ENCODE measurements around the gene CLDN17. TPM values are rescaled to one million over a fixed set of nuclear protein-coding genes. Genes with fewer than 3 reads are reported as not detected.

CLDN17 gene
- total and polyA plus RNA-seq, 2 donors (not counting 1 experiment from before 2014, with no cell fraction given), result not detected

- TF ChIP-seq EZH2 (IDR thresholded peaks at IDR 0.05; ENCODE audit: low read length, missing control alignments) (no peak), CTCF (conservative IDR thresholded peaks at IDR 0.05 in 1 of 2, IDR thresholded peaks at IDR 0.05 in 1 of 2; ENCODE audit: low read depth in 1 of 2, low read length in 2 of 2) (no peak)
- H3K4me1 ChIP-seq (ENCODE audit: control insufficient read depth, extremely low read depth, insufficient read depth, low read length), result no peaks in the 10 kb centered on the region
- no peaks in the 10 kb centered on the region for H3K79me2 ChIP-seq (ENCODE audit: control insufficient read depth, insufficient read depth, low read length)
- H3K4me3 ChIP-seq (replicated peaks in 1 of 4; ENCODE audit: control extremely low read depth in 1 of 4, insufficient read depth in 1 of 4, low read depth in 3 of 4, low read length in 4 of 4), result no peak overlapping the region
- no peak overlapping the region for H3K9ac ChIP-seq (ENCODE audit: insufficient read depth, low read length)
- no peaks in the 10 kb centered on the region for H3K9me3 ChIP-seq (ENCODE audit: control insufficient read depth, insufficient read depth, low read depth, low read length)
- no peaks in the 10 kb centered on the region for H4K20me1 ChIP-seq (ENCODE audit: control insufficient read depth, extremely low read depth, insufficient read depth, low read length)
- no peak overlapping the region for H3K4me2 ChIP-seq (ENCODE audit: extremely low read depth, insufficient read depth, low read length)
- H3K27ac ChIP-seq (ENCODE audit: insufficient read depth, low read length), result no peak overlapping the region
- H3K27me3 ChIP-seq (ENCODE audit: control insufficient read depth, insufficient read depth, low read length), result no peaks in the 10 kb centered on the region
- no peaks in the 10 kb centered on the region for H3K36me3 ChIP-seq (ENCODE audit: control insufficient read depth, insufficient read depth, low read length)
- H2AFZ ChIP-seq (ENCODE audit: low read length), result no peak overlapping the region
- DNase-seq (ENCODE audit: low read depth in 2 of 2), result no peak
Measured at GRCh38 chr21:30168086-30168485, 1.5 kb upstream of the CLDN17 start.

- Histone ChIP-seq H3K9me3 (ENCODE audit: control insufficient read depth, insufficient read depth, low read depth, low read length) (no peaks in the 10 kb centered on the region), H3K79me2 (ENCODE audit: control insufficient read depth, insufficient read depth, low read length) (no peaks in the 10 kb centered on the region), H4K20me1 (ENCODE audit: control insufficient read depth, extremely low read depth, insufficient read depth, low read length) (no peaks in the 10 kb centered on the region), H3K4me1 (ENCODE audit: control insufficient read depth, extremely low read depth, insufficient read depth, low read length) (no peaks in the 10 kb centered on the region), H3K27ac (ENCODE audit: insufficient read depth, low read length) (no peak overlapping the region), H3K36me3 (ENCODE audit: control insufficient read depth, insufficient read depth, low read length) (no peaks in the 10 kb centered on the region), H2AFZ (ENCODE audit: low read length) (no peak overlapping the region), H3K9ac (ENCODE audit: insufficient read depth, low read length) (no peak overlapping the region), H3K4me3 (replicated peaks in 1 of 4; ENCODE audit: control extremely low read depth in 1 of 4, insufficient read depth in 1 of 4, low read depth in 3 of 4, low read length in 4 of 4) (no peak overlapping the region), H3K4me2 (ENCODE audit: extremely low read depth, insufficient read depth, low read length) (no peak overlapping the region), H3K27me3 (ENCODE audit: control insufficient read depth, insufficient read depth, low read length) (no peaks in the 10 kb centered on the region)
- no peak for DNase-seq (ENCODE audit: low read depth in 2 of 2)
- no peak for TF ChIP-seq EZH2 (IDR thresholded peaks at IDR 0.05; ENCODE audit: low read length, missing control alignments)
- no peak for TF ChIP-seq CTCF (conservative IDR thresholded peaks at IDR 0.05 in 1 of 2, IDR thresholded peaks at IDR 0.05 in 1 of 2; ENCODE audit: low read depth in 1 of 2, low read length in 2 of 2)
Measured at GRCh38 chr21:30166171-30166570, 434 bp downstream of the CLDN17 start.

- H3K9me3 ChIP-seq (ENCODE audit: control insufficient read depth, insufficient read depth, low read depth, low read length), result no peaks in the 10 kb centered on the region
- no peak overlapping the region for H3K27ac ChIP-seq (ENCODE audit: insufficient read depth, low read length)
- H3K79me2 ChIP-seq (ENCODE audit: control insufficient read depth, insufficient read depth, low read length), result no peaks in the 10 kb centered on the region
- no peaks in the 10 kb centered on the region for H3K36me3 ChIP-seq (ENCODE audit: control insufficient read depth, insufficient read depth, low read length)
- DNase-seq (ENCODE audit: low read depth in 2 of 2), result no peak
- no peak overlapping the region for H3K9ac ChIP-seq (ENCODE audit: insufficient read depth, low read length)
- H4K20me1 ChIP-seq (ENCODE audit: control insufficient read depth, extremely low read depth, insufficient read depth, low read length), result no peaks in the 10 kb centered on the region
- H3K4me1 ChIP-seq (ENCODE audit: control insufficient read depth, extremely low read depth, insufficient read depth, low read length), result no peaks in the 10 kb centered on the region
- H3K4me2 ChIP-seq (ENCODE audit: extremely low read depth, insufficient read depth, low read length), result no peak overlapping the region
- H2AFZ ChIP-seq (ENCODE audit: low read length), result no peak overlapping the region
- TF ChIP-seq CTCF (conservative IDR thresholded peaks at IDR 0.05 in 1 of 2, IDR thresholded peaks at IDR 0.05 in 1 of 2; ENCODE audit: low read depth in 1 of 2, low read length in 2 of 2), result no peak
- no peak for TF ChIP-seq EZH2 (IDR thresholded peaks at IDR 0.05; ENCODE audit: low read length, missing control alignments)
- H3K4me3 ChIP-seq (replicated peaks in 1 of 4; ENCODE audit: control extremely low read depth in 1 of 4, insufficient read depth in 1 of 4, low read depth in 3 of 4, low read length in 4 of 4), result no peak overlapping the region
- no peaks in the 10 kb centered on the region for H3K27me3 ChIP-seq (ENCODE audit: control insufficient read depth, insufficient read depth, low read length)
Measured at GRCh38 chr21:30164796-30165195, 1.8 kb downstream of the CLDN17 start.

Measured in fibroblast of lung (primary cell).